GM12878 (cell line): ENCODE measurements around the gene PGGT1B. TPM values are rescaled to one million over a fixed set of nuclear protein-coding genes. Genes with fewer than 3 reads are reported as not detected.

Experiments
- ATAC-seq: fragments of 200-7000 bp; cut with Tn5 transposase; 3 replicates; pipeline ENCODE4 v1.9.1; 2020; ENCODE audit warnings: mild to moderate bottlenecking, moderate library complexity
- BruUV-seq: library from RNA; stranded (reverse); fragments of 400-500 nt; replicated peaks from 2 replicates; lab custom pipeline; 2021; lab: Mats Ljungman, UMichigan
- CTCF ChIA-PET: fragments of 300-600 bp; sonication (Branson Sonifier 250); formaldehyde crosslinking; extraction: SDS; loops from one replicate; lab custom pipeline; 2021; ENCODE audit warnings: inconsistent platforms; lab: Yijun Ruan, JAX
- POLR2A ChIA-PET: fragments of 350-600 bp; formaldehyde crosslinking; extraction: SDS; loops from one replicate; lab custom pipeline; 2021; ENCODE audit warnings: inconsistent platforms; lab: Charles Lee
- RAD21 ChIA-PET: fragments of 300-600 bp; sonication (Branson Sonifier 250); formaldehyde crosslinking; loops from one replicate; lab custom pipeline; 2023; ENCODE audit warnings: antibody characterized with exemption; ENCODE audit not compliant: unreplicated experiment; lab: Charles Lee
- SMC1A ChIA-PET: fragments of 300-600 bp; sonication (Branson Sonifier 250); formaldehyde crosslinking; loops from one replicate; lab custom pipeline; 2023; ENCODE audit not compliant: unreplicated experiment, uncharacterized antibody; lab: Charles Lee
- DNase-seq: peaks from one replicate; pipeline ENCODE4 v3.0.0-alpha.2; 2011; ENCODE audit warnings: low read depth, low spot score
- FAIRE-seq: peaks from 3 replicates; lab custom pipeline; 2011; peaks lifted over from hg19 to GRCh38; lab: Jason Lieb, UNC
- H2AFZ ChIP-seq: 2 replicates; pipeline ENCODE4 v1.6.0; 2011; ENCODE audit warnings: low read depth, low read length, control low read depth; ENCODE audit not compliant: control insufficient read depth
- H3K27ac ChIP-seq: 2 replicates; pipeline ENCODE4 v1.5.1; 2011; ENCODE audit warnings: control low read depth; ENCODE audit not compliant: control insufficient read depth, insufficient read depth
- H3K27me3 ChIP-seq, 2 experiments: replicated peaks in 1 of 2; 2 replicates each; pipeline versions ENCODE4 v1.6.0 to v1.6.1; 2011; ENCODE audit warnings: low read length in 1 of 2; ENCODE audit not compliant: control insufficient read depth in 2 of 2, insufficient read depth in 2 of 2
- H3K36me3 ChIP-seq, 2 experiments: 2 replicates each; pipeline ENCODE4 v1.5.1; 2011; ENCODE audit warnings: low read length in 1 of 2; ENCODE audit not compliant: control insufficient read depth in 2 of 2, insufficient read depth in 2 of 2
- H3K4me1 ChIP-seq: 2 replicates; pipeline ENCODE4 v1.6.1; 2011; ENCODE audit warnings: mild to moderate bottlenecking, low read length, moderate library complexity, mixed read lengths; ENCODE audit not compliant: control insufficient read depth, insufficient read depth
- H3K4me2 ChIP-seq: 2 replicates; pipeline ENCODE4 v1.6.0; 2011; ENCODE audit warnings: control low read depth; ENCODE audit not compliant: control insufficient read depth, insufficient read depth
- H3K4me3 ChIP-seq: fragments of 200-600 bp; sonication (generic); 2 replicates; pipeline ENCODE4 v1.5.1; 2016
- H3K79me2 ChIP-seq: 2 replicates; pipeline ENCODE4 v1.6.0; 2011; ENCODE audit warnings: low read length; ENCODE audit not compliant: control insufficient read depth, insufficient read depth
- H3K9ac ChIP-seq: 2 replicates; pipeline ENCODE4 v1.8.0; 2011; ENCODE audit warnings: low read length, control low read depth, mixed read lengths; ENCODE audit not compliant: control insufficient read depth, insufficient read depth
- H3K9me3 ChIP-seq: replicated peaks from 3 replicates; pipeline ENCODE4 v1.5.1; 2011; ENCODE audit warnings: mild to moderate bottlenecking, low read length; ENCODE audit not compliant: control insufficient read depth, insufficient read depth
- H4K20me1 ChIP-seq: 2 replicates; pipeline ENCODE4 v1.6.0; 2011; ENCODE audit not compliant: control insufficient read depth, insufficient read depth
- BCL11A ChIP-seq: IDR thresholded peaks from 2 replicates; pipeline ENCODE4 v1.6.1; 2011; ENCODE audit warnings: low read depth, low read length
- BCL3 ChIP-seq: IDR thresholded peaks from 2 replicates; pipeline ENCODE4 v1.6.1; 2011; ENCODE audit warnings: borderline replicate concordance, low read depth, mild to moderate bottlenecking, moderate library complexity, low read length; ENCODE audit not compliant: insufficient read depth, poor library complexity, severe bottlenecking
- BCLAF1 ChIP-seq: fragments of 450-650 bp; IDR thresholded peaks from 2 replicates; pipeline ENCODE4 v1.6.1; 2017; ENCODE audit warnings: antibody characterized with exemption, mild to moderate bottlenecking, moderate library complexity
- FOS ChIP-seq: IDR thresholded peaks from 3 replicates; pipeline ENCODE4 v1.6.1; 2011; ENCODE audit warnings: borderline replicate concordance; ENCODE audit not compliant: insufficient read length; ENCODE audit errors: extremely low read depth
- NR2C2 ChIP-seq: IDR thresholded peaks from 2 replicates; pipeline ENCODE4 v1.6.1; 2011; ENCODE audit warnings: borderline replicate concordance, low read depth; ENCODE audit not compliant: control insufficient read depth, insufficient read length
- PAX8 ChIP-seq: fragments of 450-650 bp; IDR thresholded peaks from 2 replicates; pipeline ENCODE4 v1.6.1; 2017; ENCODE audit warnings: mild to moderate bottlenecking, moderate library complexity
- POU2F2 ChIP-seq: IDR thresholded peaks from 3 replicates; pipeline ENCODE4 v1.6.1; 2011; ENCODE audit warnings: low read depth, mild to moderate bottlenecking, low read length, borderline replicate concordance
- PRDM15 ChIP-seq: fragments of 450-650 bp; formaldehyde crosslinking; IDR thresholded peaks from 2 replicates; pipeline ENCODE4 v1.4.0; 2020; ENCODE audit warnings: mild to moderate bottlenecking, moderate library complexity
- REST ChIP-seq: IDR thresholded peaks from 2 replicates; pipeline ENCODE4 v1.6.1; 2012; ENCODE audit warnings: mild to moderate bottlenecking, low read depth, low read length
- SPI1 ChIP-seq: IDR thresholded peaks from 2 replicates; pipeline ENCODE4 v1.6.1; 2011; ENCODE audit warnings: low read depth, mild to moderate bottlenecking, low read length, moderate library complexity, borderline replicate concordance; ENCODE audit not compliant: insufficient read depth
- ZZZ3 ChIP-seq: IDR thresholded peaks from 2 replicates; pipeline ENCODE4 v1.6.1; 2011; ENCODE audit warnings: low read depth; ENCODE audit not compliant: control insufficient read depth, insufficient read length
- WGBS: methylation state at CpG from one replicate; pipeline ENCODE4 v1.1.6; 2016; ENCODE audit warnings: low lambda C conversion rate; ENCODE audit not compliant: insufficient replicate concordance, insufficient coverage; ENCODE audit errors: missing lambda C conversion rate; 5-methylcytosine and 5-hydroxymethylcytosine counted together
- in situ Hi-C: fragments of 300-500 bp; cut with MboI; formaldehyde crosslinking; loops from 9 replicates; pipeline ENCODE4 v1.14.3; 2018; ENCODE audit warnings: mixed read lengths
- intact Hi-C: fragments of 100-400 bp; cut with micrococcal nuclease; formaldehyde crosslinking; loops from one replicate; pipeline ENCODE4 v1.14.2; 2022; ENCODE audit not compliant: unreplicated experiment
- polyA plus RNA-seq, 11 experiments: library from polyadenylated mRNA; depleted of rRNA in 4 of 11; unstranded in 6 of 11; stranded (reverse) in 5 of 11; fragments of >200 nt; fragmentation: Nextera tagmentation in 4 of 11; fragmentation: Illumina TruSeq in 1 of 11; extraction: Ambion mirVana in 4 of 11; extraction: Trizol in 1 of 11; gene quantifications; 1 replicate in 1 of 11; 2 replicates in 10 of 11; pipeline versions ENCODE4 v1.2.1 to v1.2.3, GENCODE V29; 2011 to 2016; ENCODE audit warnings: inconsistent platforms in 2 of 11, missing spikeins in 2 of 11, low read depth in 1 of 11
- total RNA-seq, 4 experiments: library from RNA; depleted of rRNA in 3 of 4; stranded (reverse); fragments of >200 nt in 3 of 4; fragmentation: Illumina TruSeq in 1 of 4; extraction: Trizol in 1 of 4; gene quantifications; 2 replicates each; pipeline versions ENCODE4 v1.2.1 to v1.2.3, GENCODE V29; 2013 to 2021

Gene PGGT1B
- total and polyA plus RNA-seq, 10 of the 15 experiments (the other 5 are each of a cell fraction or from before 2014, with no cell fraction given) = 5.0 to 38.4 (median 13.9) TPM

- H3K4me2 ChIP-seq = no peak overlapping the region
- no peaks in the 10 kb centered on the region for H3K36me3 ChIP-seq
- peaks cover 5% of the 10 kb centered on the region for H3K4me1 ChIP-seq
- in situ Hi-C loops (no loop called here), intact Hi-C loops (loop anchor here (1.0 kb wide), 1 partner anchor 39 kb away; no protein-coding TSS in a partner anchor)
- H3K9me3 ChIP-seq = no peaks in the 10 kb centered on the region
- DNase-seq = peak; percentile 95
- peak; percentile 99 for ATAC-seq
- SMC1A ChIA-PET = interaction anchor here (0.6 to 2.2 kb wide), 6 partner anchors 9 to 1976 kb away, joined by 3 to 5 read pairs (median 4); no protein-coding TSS in a partner anchor
- 1% methylated on average over 3 of the region's 3 CpGs for WGBS
- H3K27me3 ChIP-seq = no peaks in the 10 kb centered on the region
- H4K20me1 ChIP-seq = no peaks in the 10 kb centered on the region
- POLR2A ChIA-PET = interaction anchor here (0.8 kb wide), 1 partner anchor 40 kb away, joined by 4 read pairs; the partner anchor contains the start of gene TRIM36
- no peaks in the 10 kb centered on the region for H3K79me2 ChIP-seq
- no peak overlapping the region for H3K4me3 ChIP-seq
- CTCF ChIA-PET = interaction anchor here (0.6 to 1.0 kb wide), 3 partner anchors 36 to 771 kb away, joined by 3 read pairs; no protein-coding TSS in a partner anchor
- no peak overlapping the region for H3K27ac ChIP-seq
- FAIRE-seq = peak; percentile 98
- RAD21 ChIA-PET = interaction anchor here (0.7 to 1.2 kb wide), 3 partner anchors 38 to 166 kb away, joined by 3 read pairs; no protein-coding TSS in a partner anchor
- no peak overlapping the region for H2AFZ ChIP-seq
- BruUV-seq = no TSS peak
- no peak overlapping the region for H3K9ac ChIP-seq
- peak; percentile 83 for TF ChIP-seq SPI1
- TF ChIP-seq POU2F2 = 0 out of 3 replicates have a peak, but pooled peaks have one; percentile 52
- peak; percentile 90 for TF ChIP-seq BCL11A
- TF ChIP-seq ZZZ3 = no peak
- no peak for TF ChIP-seq PAX8
- TF ChIP-seq NR2C2 = no peak
- TF ChIP-seq REST = no peak
- TF ChIP-seq PRDM15 (CRISPR knock-in tag) = no peak
- TF ChIP-seq BCL3 = no peak
- TF ChIP-seq FOS = no peak
- no peak for TF ChIP-seq BCLAF1
Observed at GRCh38 chr5:115209279-115209678, 53.4 kb downstream of the PGGT1B start.
